Tibial artery (tissue), 4 donors: ENCODE measurements around the gene NUP50.

ENCODE experiments used
- DNase-seq, 2 donors: peaks; one replicate each; pipeline ENCODE4 v3.0.0-alpha.2; 2019
- H3K27ac ChIP-seq, 2 donors: fragments of 200-600 bp; sonication (generic) in 1 of 2; 1 replicate in 1 of 2; 2 replicates in 1 of 2; pipeline ENCODE4 v1.5.1; 2018 to 2019; ENCODE audit warnings: mild to moderate bottlenecking in 1 of 2
- H3K27me3 ChIP-seq, 2 donors: fragments of 200-600 bp; sonication (generic) in 1 of 2; one replicate each; pipeline versions ENCODE4 v1.5.1 to v1.6.0; 2016 to 2019
- H3K36me3 ChIP-seq, 3 donors: fragments of 200-600 bp; sonication (generic) in 2 of 3; one replicate each; pipeline ENCODE4 v1.5.1; 2016 to 2019; ENCODE audit warnings: mild to moderate bottlenecking in 2 of 3
- H3K4me1 ChIP-seq, 4 donors: fragments of 200-600 bp; sonication (generic) in 2 of 4; 1 replicate in 3 of 4; 2 replicates in 1 of 4; pipeline ENCODE4 v1.5.1; 2016 to 2019
- H3K4me3 ChIP-seq, 2 donors: fragments of 200-600 bp; sonication (generic) in 1 of 2; 1 replicate in 1 of 2; 2 replicates in 1 of 2; pipeline ENCODE4 v1.5.1; 2018 to 2019; ENCODE audit warnings: mild to moderate bottlenecking in 2 of 2
- H3K9me3 ChIP-seq, 3 donors: fragments of 200-600 bp; sonication (generic) in 1 of 3; one replicate each; pipeline ENCODE4 v1.5.1; 2016 to 2019
- intact Hi-C: fragments of 100-400 bp; cut with DNase I; formaldehyde crosslinking; loops from one replicate; pipeline ENCODE4 v1.15.0; 2023; ENCODE audit warnings: low total_unique reads
- TF ChIP-seq, protein P1 (sequence below), 2 experiments: fragments of 200-600 bp in 1 of 2; fragments of 450-650 bp in 1 of 2; IDR thresholded peaks; one replicate each; pipeline ENCODE4 v1.5.1; 2017 to 2019; ENCODE audit warnings: antibody characterized with exemption in 2 of 2, mild to moderate bottlenecking in 1 of 2, moderate library complexity in 1 of 2

The NUP50 gene

DNA sequence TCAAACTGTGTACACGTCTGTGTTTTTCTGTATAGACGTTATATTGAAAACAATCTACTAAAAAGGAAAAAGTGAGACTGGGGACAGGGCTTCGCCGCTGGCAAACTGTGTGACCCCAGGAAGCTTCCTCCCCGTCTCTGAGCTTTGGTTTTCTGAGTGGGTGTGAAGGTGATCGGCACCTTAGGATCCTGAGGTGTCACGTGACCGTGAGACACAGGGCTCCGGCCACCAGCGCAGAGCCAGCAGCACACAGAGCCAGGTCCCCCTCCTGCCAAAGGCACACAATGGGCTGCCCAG lies 44.9 kb downstream of the NUP50 start:
- Histone ChIP-seq H3K4me1 (peaks cover 10 to 41% (median 37%) of the 10 kb centered on the region in 4 donors), H3K4me3 (no peak overlapping the region), H3K27me3 (no peaks in the 10 kb centered on the region), H3K36me3 (peaks cover 4 to 38% (median 21%) of the 10 kb centered on the region in 3 donors), H3K9me3 (no peaks in the 10 kb centered on the region), H3K27ac (peak overlapping the region in 1 of 2 donors; percentile 5)
- intact Hi-C loops = no loop called here
- no peak for DNase-seq
- TF ChIP-seq, protein P1, sequence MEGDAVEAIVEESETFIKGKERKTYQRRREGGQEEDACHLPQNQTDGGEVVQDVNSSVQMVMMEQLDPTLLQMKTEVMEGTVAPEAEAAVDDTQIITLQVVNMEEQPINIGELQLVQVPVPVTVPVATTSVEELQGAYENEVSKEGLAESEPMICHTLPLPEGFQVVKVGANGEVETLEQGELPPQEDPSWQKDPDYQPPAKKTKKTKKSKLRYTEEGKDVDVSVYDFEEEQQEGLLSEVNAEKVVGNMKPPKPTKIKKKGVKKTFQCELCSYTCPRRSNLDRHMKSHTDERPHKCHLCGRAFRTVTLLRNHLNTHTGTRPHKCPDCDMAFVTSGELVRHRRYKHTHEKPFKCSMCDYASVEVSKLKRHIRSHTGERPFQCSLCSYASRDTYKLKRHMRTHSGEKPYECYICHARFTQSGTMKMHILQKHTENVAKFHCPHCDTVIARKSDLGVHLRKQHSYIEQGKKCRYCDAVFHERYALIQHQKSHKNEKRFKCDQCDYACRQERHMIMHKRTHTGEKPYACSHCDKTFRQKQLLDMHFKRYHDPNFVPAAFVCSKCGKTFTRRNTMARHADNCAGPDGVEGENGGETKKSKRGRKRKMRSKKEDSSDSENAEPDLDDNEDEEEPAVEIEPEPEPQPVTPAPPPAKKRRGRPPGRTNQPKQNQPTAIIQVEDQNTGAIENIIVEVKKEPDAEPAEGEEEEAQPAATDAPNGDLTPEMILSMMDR (IDR thresholded peaks at IDR 0.05) = no peak

DNA sequence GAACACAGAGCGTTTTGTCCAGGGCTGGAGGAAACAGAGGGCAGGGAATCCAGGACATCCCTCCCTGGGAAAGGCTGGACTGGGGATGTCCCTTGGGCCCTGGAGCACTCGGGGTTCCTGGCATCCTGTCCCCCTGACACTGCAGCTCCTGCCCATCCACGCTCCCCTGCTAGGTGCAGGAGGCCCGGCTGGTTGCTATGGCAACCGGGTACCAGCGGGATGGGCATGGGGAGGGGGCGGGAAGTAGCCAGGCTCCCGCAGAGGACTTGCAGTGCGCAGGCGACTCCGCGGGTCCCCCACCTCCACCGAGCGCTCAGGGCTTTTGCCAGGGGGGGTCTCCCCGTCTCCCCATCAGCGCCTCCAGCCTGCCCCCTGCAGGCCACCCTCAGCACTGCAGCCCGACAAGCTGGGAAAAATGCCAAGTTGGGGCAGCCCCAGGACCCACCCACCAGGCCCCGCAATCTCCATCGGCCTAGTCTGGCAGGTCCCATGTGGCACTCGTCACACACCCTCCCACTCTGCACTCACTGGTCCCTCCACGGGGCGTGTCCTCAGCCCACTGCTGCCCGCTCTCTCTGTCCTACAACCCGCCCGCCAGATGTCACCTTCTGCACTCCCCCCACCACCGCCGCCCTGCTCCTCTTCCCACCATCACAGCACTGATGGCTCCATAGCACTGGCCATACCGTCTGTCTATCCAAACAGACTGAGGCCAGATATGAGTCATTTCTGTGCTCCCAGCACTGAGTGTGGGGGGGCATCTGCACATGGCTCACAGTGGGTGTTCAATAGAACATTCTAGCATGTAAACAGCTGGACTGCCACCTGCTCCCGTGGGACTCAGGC lies 45.5 kb downstream of the NUP50 start:
- intact Hi-C loops = no loop called here
- Histone ChIP-seq H3K4me1 (peaks cover 10 to 41% (median 37%) of the 10 kb centered on the region in 4 donors), H3K27me3 (no peaks in the 10 kb centered on the region), H3K27ac (peak overlapping the region in 1 of 2 donors; percentile 5), H3K9me3 (no peaks in the 10 kb centered on the region), H3K36me3 (peaks cover 4 to 32% (median 15%) of the 10 kb centered on the region in 3 donors), H3K4me3 (no peak overlapping the region)
- TF ChIP-seq, protein P1 (IDR thresholded peaks at IDR 0.05) = peak; percentile 36 to 45
- peak; percentile 61 to 76 for DNase-seq

DNA sequence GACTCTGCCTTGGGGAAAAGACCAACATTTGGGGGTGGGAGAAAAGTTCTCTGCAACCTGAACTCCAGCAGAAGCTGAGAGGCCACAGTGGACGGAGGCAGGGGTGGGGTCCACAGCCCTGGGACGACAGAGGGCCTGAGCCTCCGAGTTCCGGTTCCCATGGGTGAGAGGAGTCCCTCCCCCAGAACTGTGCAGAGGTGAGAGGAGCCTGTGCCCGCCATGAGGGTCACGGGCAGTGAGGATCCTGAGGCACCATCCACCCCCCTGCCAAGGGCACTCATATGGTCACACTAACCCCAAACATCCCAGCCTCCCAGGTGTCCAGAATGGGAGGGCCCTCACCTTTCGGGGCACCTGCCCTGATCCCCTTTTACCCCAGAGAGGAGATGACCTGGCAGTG lies 46.4 kb downstream of the NUP50 start:
- Histone ChIP-seq H3K4me1 (peaks cover 10 to 41% (median 37%) of the 10 kb centered on the region in 4 donors), H3K4me3 (no peak overlapping the region), H3K36me3 (peaks cover 4 to 22% (median 6%) of the 10 kb centered on the region in 3 donors), H3K9me3 (no peaks in the 10 kb centered on the region), H3K27ac (peak overlapping the region in 1 of 2 donors; percentile 72), H3K27me3 (no peaks in the 10 kb centered on the region)
- DNase-seq = no peak
- TF ChIP-seq, protein P1 (IDR thresholded peaks at IDR 0.05) = no peak
- intact Hi-C loops = no loop called here

DNA sequence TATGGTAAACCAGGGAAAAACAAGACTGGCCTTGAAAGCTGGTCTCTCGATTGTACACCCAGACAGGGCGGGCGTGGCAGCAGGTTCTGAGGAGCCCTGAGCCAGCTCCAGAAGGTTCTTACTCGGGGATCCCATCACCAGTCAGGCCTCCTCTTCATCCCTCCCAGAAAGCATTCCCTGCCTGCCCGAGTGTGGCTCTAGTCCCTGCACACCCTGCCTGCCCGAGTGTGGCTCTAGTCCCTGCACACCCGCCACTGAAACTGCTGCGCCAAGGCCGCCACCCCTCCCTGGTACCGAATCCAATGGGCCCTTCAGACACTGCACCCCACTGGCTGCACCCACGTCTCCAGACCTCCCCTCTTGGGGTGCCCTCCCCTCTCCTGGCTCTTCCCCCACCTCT lies 46.9 kb downstream of the NUP50 start:
- intact Hi-C loops = no loop called here
- Histone ChIP-seq H3K36me3 (peaks cover under 1 to 18% (median 2%) of the 10 kb centered on the region in 3 donors), H3K27me3 (no peaks in the 10 kb centered on the region), H3K9me3 (no peaks in the 10 kb centered on the region), H3K27ac (peak overlapping the region in 1 of 2 donors; percentile 72), H3K4me1 (peaks cover 10 to 41% (median 37%) of the 10 kb centered on the region in 4 donors), H3K4me3 (peak overlapping the region in 1 of 2 donors; percentile 43)
- TF ChIP-seq, protein P1 (IDR thresholded peaks at IDR 0.05) = no peak
- no peak for DNase-seq

DNA sequence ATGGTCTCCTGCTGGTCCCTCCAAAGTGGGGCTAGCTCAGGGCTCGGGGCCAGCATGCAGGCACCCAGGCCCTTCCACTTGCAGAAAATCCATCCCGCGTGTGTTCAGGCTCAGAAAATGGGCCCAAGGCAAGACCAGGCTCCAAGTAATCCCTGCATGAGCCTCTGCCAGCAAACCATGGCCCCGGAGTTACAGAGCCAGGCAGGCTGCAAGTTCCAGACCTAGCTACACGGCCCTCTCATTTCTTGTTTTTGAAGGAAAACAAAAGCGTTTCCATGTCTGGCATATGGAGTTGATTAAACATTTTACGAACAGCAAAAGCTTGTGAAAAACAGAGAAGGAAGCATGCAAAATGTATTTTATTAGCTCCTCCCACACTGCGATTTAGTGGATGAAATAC lies 47.3 kb downstream of the NUP50 start:
- Histone ChIP-seq H3K9me3 (no peaks in the 10 kb centered on the region), H3K36me3 (peaks cover 0 to 14% (median 0%) of the 10 kb centered on the region in 3 donors), H3K4me3 (peak overlapping the region; percentile 43 to 52), H3K27ac (peak overlapping the region in 1 of 2 donors; percentile 72), H3K4me1 (peaks cover 10 to 41% (median 37%) of the 10 kb centered on the region in 4 donors), H3K27me3 (no peaks in the 10 kb centered on the region)
- TF ChIP-seq, protein P1 (IDR thresholded peaks at IDR 0.05) = no peak
- no peak for DNase-seq
- intact Hi-C loops = no loop called here
